Upper lobe of left lung (tissue), 6 donors: ENCODE data around the gene NHSL1. TPM values are rescaled to one million over a fixed set of nuclear protein-coding genes. Genes with fewer than 3 reads are reported as not detected.

ENCODE experiments used
- ATAC-seq, 2 donors: fragments of 200-7000 bp; cut with Tn5 transposase; one replicate each; pipeline ENCODE4 v1.9.1; 2022; ENCODE audit warnings: mild to moderate bottlenecking in 2 of 2, moderate library complexity in 2 of 2; ENCODE audit not compliant: low FRiP score in 2 of 2
- DNase-seq, 2 donors: peaks; one replicate each; pipeline ENCODE4 v3.0.0-alpha.2; 2019 to 2020
- H3K27ac ChIP-seq, 4 donors: fragments of 200-600 bp; sonication (generic); one replicate each; pipeline ENCODE4 v1.5.1; 2016 to 2019
- H3K27me3 ChIP-seq, 4 donors: fragments of 200-600 bp; sonication (generic); one replicate each; pipeline ENCODE4 v1.5.1; 2017 to 2019
- H3K36me3 ChIP-seq, 4 donors: fragments of 200-600 bp; sonication (generic); one replicate each; pipeline ENCODE4 v1.5.1; 2016 to 2019
- H3K4me1 ChIP-seq, 4 donors: fragments of 200-600 bp; sonication (generic); one replicate each; pipeline ENCODE4 v1.5.1; 2018 to 2019
- H3K4me3 ChIP-seq, 4 donors: fragments of 200-600 bp; sonication (generic); one replicate each; pipeline ENCODE4 v1.5.1; 2017 to 2019; ENCODE audit warnings: mild to moderate bottlenecking in 2 of 4, moderate library complexity in 1 of 4
- H3K9me3 ChIP-seq, 4 donors: fragments of 200-600 bp; sonication (generic); one replicate each; pipeline ENCODE4 v1.5.1; 2018 to 2019
- CTCF ChIP-seq, 6 experiments: fragments of 450-650 bp in 4 of 6; fragments of 200-600 bp in 2 of 6; sonication (generic) in 2 of 6; IDR thresholded peaks; one replicate each; pipeline ENCODE4 v1.5.1; 2016 to 2019; ENCODE audit warnings: antibody characterized with exemption in 6 of 6
- EP300 ChIP-seq, 4 donors: sonication (generic); formaldehyde crosslinking; IDR thresholded peaks; one replicate each; pipeline ENCODE4 v1.5.1; 2017; ENCODE audit warnings: antibody characterized with exemption in 4 of 4, control low read depth in 2 of 4
- POLR2A ChIP-seq, 4 donors: fragments of 450-650 bp; IDR thresholded peaks; one replicate each; pipeline ENCODE4 v1.5.1; 2016 to 2017; ENCODE audit warnings: antibody characterized with exemption in 4 of 4, mild to moderate bottlenecking in 2 of 4
- POLR2AphosphoS5 ChIP-seq, 2 donors: sonication (generic); formaldehyde crosslinking; IDR thresholded peaks; one replicate each; pipeline ENCODE4 v1.5.1; 2017; ENCODE audit warnings: antibody characterized with exemption in 2 of 2
- WGBS, 2 donors: methylation state at CpG; one replicate each; pipeline ENCODE4 v1.1.5; 2017 to 2018; 5-methylcytosine and 5-hydroxymethylcytosine counted together
- total RNA-seq, 6 donors: library from RNA; depleted of rRNA in 4 of 6; stranded (reverse); fragments of >200 nt in 4 of 6; gene quantifications; one replicate each; pipeline versions ENCODE4 v1.1.0 to v1.2.1, GENCODE V29; 2016 to 2021
- donor health status: DM: no; HTN: no; CAD: no; lungs with moderate emphysema.
- donor health status: DM: no; HTN: yes; CAD: no; lungs with severe emphysema.

The NHSL1 gene
- total RNA-seq, 6 donors from 2014 or later, result 37.3 to 80.2 (median 56.6) TPM

- WGBS, 2 donors, result 97 to 98% methylated on average over 3 of the region's 3 CpGs
Measured at GRCh38 chr6:138451043-138451442, 48.3 kb downstream of the NHSL1 start.

GRCh38 chr6:138450445-138450844, 48.8 kb downstream of the NHSL1 start:
- H3K4me1 ChIP-seq, result peaks cover 0 to 7% (median 0%) of the 10 kb centered on the region in 4 donors
- no peak for DNase-seq
- TF ChIP-seq POLR2AphosphoS5 (IDR thresholded peaks at IDR 0.05) (no peak), CTCF (IDR thresholded peaks at IDR 0.05) (no peak), POLR2A (IDR thresholded peaks at IDR 0.05) (no peak), EP300 (IDR thresholded peaks at IDR 0.05) (no peak)
- H3K27ac ChIP-seq, result no peak overlapping the region
- H3K36me3 ChIP-seq, result peaks cover 0 to 2% (median 0%) of the 10 kb centered on the region in 4 donors
- WGBS, 2 donors, result 91 to 98% methylated on average over 3 of the region's 3 CpGs
- no peaks in the 10 kb centered on the region for H3K27me3 ChIP-seq
- H3K9me3 ChIP-seq, result no peaks in the 10 kb centered on the region
- no peak overlapping the region for H3K4me3 ChIP-seq
- ATAC-seq, result no peak

More at GRCh38 chr6:138451043-138451442, 48.3 kb downstream of the NHSL1 start:
- no peak for DNase-seq
- H3K36me3 ChIP-seq, result peaks cover 0 to 2% (median 0%) of the 10 kb centered on the region in 4 donors
- H3K4me1 ChIP-seq, result peaks cover 0 to 13% (median 3%) of the 10 kb centered on the region in 4 donors
- H3K9me3 ChIP-seq, result no peaks in the 10 kb centered on the region
- TF ChIP-seq EP300 (IDR thresholded peaks at IDR 0.05) (no peak), POLR2A (IDR thresholded peaks at IDR 0.05) (no peak), POLR2AphosphoS5 (IDR thresholded peaks at IDR 0.05) (no peak), CTCF (IDR thresholded peaks at IDR 0.05) (no peak)
- H3K4me3 ChIP-seq, result no peak overlapping the region
- ATAC-seq, result no peak
- no peak overlapping the region for H3K27ac ChIP-seq
- no peaks in the 10 kb centered on the region for H3K27me3 ChIP-seq

GRCh38 chr6:138446821-138447220, 52.5 kb downstream of the NHSL1 start:
- DNase-seq (no peak), ATAC-seq (no peak)
- Histone ChIP-seq H3K4me1 (no peaks in the 10 kb centered on the region), H3K36me3 (peaks cover 0 to 2% (median 0%) of the 10 kb centered on the region in 4 donors), H3K27me3 (no peaks in the 10 kb centered on the region), H3K4me3 (no peak overlapping the region), H3K27ac (no peak overlapping the region), H3K9me3 (no peaks in the 10 kb centered on the region)
- WGBS, 2 donors, result 90 to 91% methylated on average over 6 of the region's 6 CpGs
- TF ChIP-seq POLR2AphosphoS5 (IDR thresholded peaks at IDR 0.05), result no peak
- TF ChIP-seq EP300 (IDR thresholded peaks at IDR 0.05), result no peak

GRCh38 chr6:138443979-138444378, 55.3 kb downstream of the NHSL1 start:
- Histone ChIP-seq H3K4me3 (no peak overlapping the region), H3K9me3 (no peaks in the 10 kb centered on the region), H3K36me3 (peaks cover 0 to 2% (median 0%) of the 10 kb centered on the region in 4 donors), H3K27me3 (no peaks in the 10 kb centered on the region), H3K27ac (no peak overlapping the region), H3K4me1 (no peaks in the 10 kb centered on the region)
- TF ChIP-seq CTCF (IDR thresholded peaks at IDR 0.05), result no peak
- ATAC-seq (no peak), DNase-seq (no peak)

- H3K9me3 ChIP-seq, result no peaks in the 10 kb centered on the region
- H3K27ac ChIP-seq, result no peak overlapping the region
- no peak overlapping the region for H3K4me3 ChIP-seq
- ATAC-seq (no peak), DNase-seq (no peak)
- H3K36me3 ChIP-seq, result peaks cover 0 to 2% (median 0%) of the 10 kb centered on the region in 4 donors
- WGBS, 2 donors, result 55 to 65% methylated on average over 2 of the region's 2 CpGs
- no peaks in the 10 kb centered on the region for H3K27me3 ChIP-seq
- H3K4me1 ChIP-seq, result no peaks in the 10 kb centered on the region
- no peak for TF ChIP-seq CTCF (IDR thresholded peaks at IDR 0.05)
- TF ChIP-seq EP300 (IDR thresholded peaks at IDR 0.05), result no peak
- no peak for TF ChIP-seq POLR2AphosphoS5 (IDR thresholded peaks at IDR 0.05)
- no peak for TF ChIP-seq POLR2A (IDR thresholded peaks at IDR 0.05)
Measured at GRCh38 chr6:138442663-138443062, 56.6 kb downstream of the NHSL1 start.
